ENCODE data around the gene FBXO5.
"Not testable (repeated sequence)": the region's sequence is repeated elsewhere in the genome, so short reads cannot be mapped to it uniquely, and the experiment has no call there.

Gene FBXO5

DNA sequence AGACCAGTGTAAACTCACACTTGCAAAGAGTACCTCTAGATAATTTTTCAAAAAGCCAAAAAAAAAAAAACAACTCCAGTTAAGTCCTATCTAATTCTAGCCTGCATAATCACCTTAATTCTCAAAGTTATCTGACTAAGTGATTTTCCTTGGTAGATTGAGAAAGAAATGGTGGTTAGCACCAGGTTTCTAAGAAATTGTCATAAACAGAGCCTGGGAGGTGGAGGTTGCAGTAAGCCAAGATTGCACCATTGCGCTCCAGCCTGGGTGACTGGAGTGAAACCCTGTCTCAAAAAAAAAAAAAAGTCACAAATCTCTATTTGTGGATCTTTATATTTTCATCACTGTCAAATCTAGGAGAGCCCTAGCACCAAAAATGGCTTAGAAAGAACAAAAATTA, 8.9 kb downstream of the FBXO5 start:
- no peak overlapping the region for H3K27ac ChIP-seq
- H3K79me2 ChIP-seq: peaks cover 7% of the 10 kb centered on the region
- no peak overlapping the region for H2AFZ ChIP-seq
- no peaks in the 10 kb centered on the region for H3K27me3 ChIP-seq (ENCODE audit: control insufficient read depth, insufficient read depth, low read length)
- no peaks in the 10 kb centered on the region for H3K9me3 ChIP-seq (ENCODE audit: control insufficient read depth, low read length)
- TF ChIP-seq, protein P1, sequence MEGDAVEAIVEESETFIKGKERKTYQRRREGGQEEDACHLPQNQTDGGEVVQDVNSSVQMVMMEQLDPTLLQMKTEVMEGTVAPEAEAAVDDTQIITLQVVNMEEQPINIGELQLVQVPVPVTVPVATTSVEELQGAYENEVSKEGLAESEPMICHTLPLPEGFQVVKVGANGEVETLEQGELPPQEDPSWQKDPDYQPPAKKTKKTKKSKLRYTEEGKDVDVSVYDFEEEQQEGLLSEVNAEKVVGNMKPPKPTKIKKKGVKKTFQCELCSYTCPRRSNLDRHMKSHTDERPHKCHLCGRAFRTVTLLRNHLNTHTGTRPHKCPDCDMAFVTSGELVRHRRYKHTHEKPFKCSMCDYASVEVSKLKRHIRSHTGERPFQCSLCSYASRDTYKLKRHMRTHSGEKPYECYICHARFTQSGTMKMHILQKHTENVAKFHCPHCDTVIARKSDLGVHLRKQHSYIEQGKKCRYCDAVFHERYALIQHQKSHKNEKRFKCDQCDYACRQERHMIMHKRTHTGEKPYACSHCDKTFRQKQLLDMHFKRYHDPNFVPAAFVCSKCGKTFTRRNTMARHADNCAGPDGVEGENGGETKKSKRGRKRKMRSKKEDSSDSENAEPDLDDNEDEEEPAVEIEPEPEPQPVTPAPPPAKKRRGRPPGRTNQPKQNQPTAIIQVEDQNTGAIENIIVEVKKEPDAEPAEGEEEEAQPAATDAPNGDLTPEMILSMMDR (IDR thresholded peaks at IDR 0.05): no peak
- no peak overlapping the region for H3K9ac ChIP-seq
- H3K36me3 ChIP-seq (ENCODE audit: control insufficient read depth, insufficient read depth, low read length): no peaks in the 10 kb centered on the region
- no peak overlapping the region for H3K4me2 ChIP-seq (ENCODE audit: low read length)
- H3K4me3 ChIP-seq (ENCODE audit: low read depth, low read length): no peak overlapping the region
- H3K4me1 ChIP-seq: no peaks in the 10 kb centered on the region

DNA sequence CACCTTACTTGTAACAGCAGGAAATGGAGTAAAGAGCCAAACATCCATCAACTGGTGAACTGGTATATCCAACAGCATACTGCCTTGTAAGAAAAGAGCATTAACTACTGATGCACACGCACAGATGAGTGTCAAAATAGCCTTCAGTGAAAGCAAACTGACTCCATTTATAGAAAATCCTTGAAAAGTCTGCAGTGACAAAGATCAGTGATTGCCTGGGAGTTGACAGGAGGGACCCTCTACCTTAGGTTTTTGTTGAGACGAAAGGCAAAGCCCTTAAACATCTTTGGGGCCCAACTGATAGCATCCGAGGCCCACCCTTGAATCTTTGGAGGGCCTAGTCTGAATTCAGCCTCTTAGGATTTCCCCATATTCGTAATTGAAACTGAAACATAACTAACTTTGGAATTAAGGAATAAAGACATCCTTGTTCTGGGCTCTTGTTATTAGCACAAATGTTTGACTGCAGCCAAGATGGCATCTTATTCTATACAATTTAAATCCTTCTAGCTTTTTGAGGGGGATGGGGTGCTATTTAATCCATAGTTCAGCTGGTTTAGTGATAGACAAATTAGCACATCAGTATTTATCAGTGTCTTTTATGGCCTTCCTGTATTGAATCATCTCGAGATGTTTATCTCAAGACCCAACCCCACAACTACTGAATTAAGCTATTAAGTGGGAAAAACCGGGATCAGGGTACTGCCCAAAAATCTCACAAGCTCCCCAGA, 13.0 kb downstream of the FBXO5 start:
- Histone ChIP-seq H3K4me3 (ENCODE audit: low read depth, low read length) (no peak overlapping the region), H2AFZ (no peak overlapping the region), H3K9me3 (ENCODE audit: control insufficient read depth, low read length) (no peaks in the 10 kb centered on the region), H3K4me1 (no peaks in the 10 kb centered on the region), H3K27me3 (ENCODE audit: control insufficient read depth, insufficient read depth, low read length) (no peaks in the 10 kb centered on the region), H3K9ac (no peak overlapping the region), H3K36me3 (ENCODE audit: control insufficient read depth, insufficient read depth, low read length) (no peaks in the 10 kb centered on the region), H3K79me2 (no peaks in the 10 kb centered on the region), H3K27ac (no peak overlapping the region), H3K4me2 (ENCODE audit: low read length) (no peak overlapping the region)
- TF ChIP-seq, protein P1 (IDR thresholded peaks at IDR 0.05): no peak

DNA sequence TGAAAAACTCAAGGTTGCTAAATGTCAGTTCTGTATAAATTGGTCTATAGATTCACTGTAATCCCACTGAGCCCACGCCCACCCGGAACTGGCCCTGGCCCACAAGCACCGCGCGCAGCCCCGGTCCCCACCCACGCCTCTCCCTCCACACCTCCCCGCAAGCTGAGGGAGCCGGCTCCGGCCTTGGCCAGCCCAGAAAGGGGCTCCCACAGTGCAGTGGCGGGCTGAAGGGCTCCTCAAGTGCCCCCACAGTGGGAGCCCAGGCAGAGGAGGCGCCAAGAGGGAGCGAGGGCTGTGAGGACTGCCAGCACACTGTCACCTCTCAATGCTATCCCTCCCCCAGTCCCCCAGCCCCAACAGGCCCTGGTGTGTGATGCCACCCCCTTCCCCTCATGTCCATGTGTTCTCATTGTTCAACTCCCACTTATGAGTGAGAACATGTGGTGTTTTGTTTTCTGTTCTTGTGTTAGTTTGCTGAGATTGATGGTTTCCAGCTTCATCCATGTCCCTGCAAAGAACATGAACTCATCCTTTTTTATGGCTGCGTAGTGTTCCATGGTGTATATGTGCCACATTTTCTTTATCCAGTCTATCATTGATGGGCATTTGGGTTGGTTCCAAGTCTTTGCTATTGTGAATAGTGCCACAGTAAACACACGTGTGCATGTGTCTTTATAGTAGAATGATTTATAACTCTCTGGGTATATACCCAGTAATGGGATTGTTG, 16.5 kb downstream of the FBXO5 start:
- not testable (repeated sequence) for H3K4me2 ChIP-seq (ENCODE audit: low read length); H3K9ac ChIP-seq; H3K27ac ChIP-seq; H2AFZ ChIP-seq; H3K4me1 ChIP-seq; H3K27me3 ChIP-seq (ENCODE audit: control insufficient read depth, insufficient read depth, low read length); H3K9me3 ChIP-seq (ENCODE audit: control insufficient read depth, low read length); H3K4me3 ChIP-seq (ENCODE audit: low read depth, low read length); H3K36me3 ChIP-seq (ENCODE audit: control insufficient read depth, insufficient read depth, low read length); H3K79me2 ChIP-seq

DNA sequence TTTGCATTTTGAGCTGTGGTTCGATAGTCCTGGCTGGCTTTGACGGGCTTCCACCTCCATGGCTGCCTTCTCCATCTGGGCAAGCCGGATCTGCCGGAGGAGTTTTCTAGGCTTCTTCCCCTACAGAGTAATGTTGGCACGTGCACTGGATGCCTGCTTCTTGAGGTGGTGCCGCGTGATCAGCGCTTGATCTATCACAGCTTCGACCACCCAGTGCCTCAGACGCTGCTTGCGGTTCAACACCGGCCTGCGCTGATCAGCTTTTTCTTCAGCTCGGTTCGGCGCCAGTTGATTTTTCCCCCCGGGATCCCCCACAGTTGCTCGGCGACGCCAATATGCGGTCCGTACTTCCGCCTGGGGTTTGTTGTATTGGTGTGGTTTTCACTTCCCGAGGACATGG, 23.5 kb downstream of the FBXO5 start:
- Histone ChIP-seq H3K4me3 (ENCODE audit: low read depth, low read length) (no peak overlapping the region), H3K9me3 (ENCODE audit: control insufficient read depth, low read length) (no peaks in the 10 kb centered on the region), H3K36me3 (ENCODE audit: control insufficient read depth, insufficient read depth, low read length) (no peaks in the 10 kb centered on the region), H3K27ac (no peak overlapping the region), H3K27me3 (ENCODE audit: control insufficient read depth, insufficient read depth, low read length) (no peaks in the 10 kb centered on the region), H2AFZ (no peak overlapping the region), H3K4me2 (ENCODE audit: low read length) (no peak overlapping the region), H3K9ac (no peak overlapping the region), H3K79me2 (no peaks in the 10 kb centered on the region), H3K4me1 (no peaks in the 10 kb centered on the region)
- TF ChIP-seq, protein P1 (IDR thresholded peaks at IDR 0.05): no peak

DNA sequence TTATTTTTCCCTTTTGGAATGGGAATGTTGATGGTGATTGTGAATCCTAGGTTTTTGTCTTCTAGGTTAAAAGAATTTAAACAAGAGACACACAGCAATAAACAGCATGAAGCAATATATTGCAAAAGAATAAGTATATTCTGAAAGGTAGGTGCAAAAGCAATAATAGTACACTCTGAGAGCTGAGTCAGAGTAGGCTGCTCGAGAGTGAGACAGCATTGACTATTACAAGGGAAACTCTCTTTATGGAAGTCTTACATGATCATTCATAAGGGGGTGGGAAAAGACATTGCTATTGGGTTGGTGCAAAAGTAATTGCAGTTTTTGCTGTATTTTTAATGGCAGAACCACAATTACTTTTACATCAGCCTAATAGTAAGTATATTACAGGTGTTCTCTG, 25.0 kb downstream of the FBXO5 start:
- no peaks in the 10 kb centered on the region for H3K4me1 ChIP-seq
- no peak overlapping the region for H3K9ac ChIP-seq
- no peak overlapping the region for H3K4me2 ChIP-seq (ENCODE audit: low read length)
- no peak overlapping the region for H2AFZ ChIP-seq
- no peaks in the 10 kb centered on the region for H3K27me3 ChIP-seq (ENCODE audit: control insufficient read depth, insufficient read depth, low read length)
- TF ChIP-seq, protein P1 (IDR thresholded peaks at IDR 0.05): no peak
- H3K79me2 ChIP-seq: no peaks in the 10 kb centered on the region
- no peak overlapping the region for H3K4me3 ChIP-seq (ENCODE audit: low read depth, low read length)
- no peaks in the 10 kb centered on the region for H3K9me3 ChIP-seq (ENCODE audit: control insufficient read depth, low read length)
- no peak overlapping the region for H3K27ac ChIP-seq
- no peaks in the 10 kb centered on the region for H3K36me3 ChIP-seq (ENCODE audit: control insufficient read depth, insufficient read depth, low read length)

Measured in parathyroid adenoma (tissue), 2 donors.